Erythroblast (primary cell): ENCODE results near the gene TM4SF20.

Experiments used
- GATA1 ChIP-seq: IDR thresholded peaks from 2 replicates; pipeline ENCODE4 v1.6.1; 2011; ENCODE audit warnings: low read depth, mild to moderate bottlenecking, control low read depth, low read length, moderate library complexity
- POLR2A ChIP-seq: IDR thresholded peaks from 2 replicates; pipeline ENCODE4 v1.6.1; 2011; ENCODE audit warnings: mild to moderate bottlenecking, low read length

GRCh38 chr2:227412877-227413276, 33.8 kb upstream of the TM4SF20 start:
- TF ChIP-seq POLR2A (no peak), GATA1 (no peak)
